GF-D8 (cell line): ENCODE data around the gene RBM44.
"Not testable (repeated sequence)": the region's sequence is repeated elsewhere in the genome, so short reads cannot be mapped to it uniquely, and the experiment has no call there.

Source experiments
- DNase-seq: peaks from one replicate; lab custom pipeline; 2025; lab: John Stamatoyannopoulos, UW

RBM44 gene

DNA sequence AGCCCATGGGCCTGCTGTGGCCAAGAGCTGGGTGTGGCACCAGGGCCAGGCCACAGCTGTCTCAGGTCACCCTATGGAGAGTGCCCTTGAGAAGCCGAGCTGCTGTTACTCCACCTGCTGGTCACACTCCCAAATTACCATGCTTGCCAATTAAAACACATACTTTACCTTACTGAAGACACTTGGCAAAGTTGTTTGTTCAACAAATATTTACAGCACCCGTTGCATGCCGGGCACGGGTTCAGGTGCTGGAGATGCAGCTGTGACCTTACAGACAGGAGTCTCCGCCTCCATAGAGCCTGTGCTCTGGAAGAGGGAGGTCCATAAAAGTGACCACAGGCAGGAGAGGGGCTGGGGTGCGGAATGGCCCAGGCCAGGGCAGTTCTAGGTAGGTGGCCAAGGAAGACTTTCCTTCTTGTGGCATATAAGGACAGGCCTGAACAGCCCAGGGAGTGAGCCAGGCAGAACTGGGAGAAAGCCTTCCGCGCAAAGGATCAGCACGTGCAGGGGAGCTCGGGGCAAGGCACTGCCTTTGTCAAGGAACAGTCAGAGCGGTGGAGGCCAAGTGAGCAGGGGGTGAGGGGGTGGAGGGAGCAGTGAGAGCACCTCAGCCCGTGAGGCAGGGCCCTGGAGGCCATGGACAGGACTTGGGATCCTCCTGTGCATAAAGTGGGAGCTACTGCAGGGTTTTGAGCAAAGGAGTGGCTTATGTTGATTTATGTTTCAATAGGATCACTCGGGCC is 23.6 kb upstream of the RBM44 start:
- DNase-seq = peak; percentile 7

DNA sequence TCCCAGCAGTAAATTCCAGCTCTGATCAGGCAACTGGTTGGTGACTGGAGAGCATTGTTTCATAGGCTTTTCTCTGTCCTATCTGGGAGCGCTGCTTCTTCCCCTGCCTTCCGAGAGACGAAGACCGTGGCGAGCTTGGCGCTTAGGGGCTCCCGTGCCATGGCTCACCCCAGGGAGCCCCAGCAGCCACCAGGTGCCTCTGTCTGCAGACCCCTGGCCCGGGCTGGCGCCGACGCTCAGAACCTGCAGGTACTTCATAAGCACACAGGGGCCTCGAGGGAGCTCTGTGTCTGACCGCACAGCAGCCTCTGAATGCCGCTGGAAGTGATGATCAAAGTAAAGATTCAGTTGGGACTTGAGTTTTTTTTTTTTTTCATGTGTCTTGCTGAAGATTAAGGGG is 19.1 kb upstream of the RBM44 start:
- DNase-seq = no peak

DNA sequence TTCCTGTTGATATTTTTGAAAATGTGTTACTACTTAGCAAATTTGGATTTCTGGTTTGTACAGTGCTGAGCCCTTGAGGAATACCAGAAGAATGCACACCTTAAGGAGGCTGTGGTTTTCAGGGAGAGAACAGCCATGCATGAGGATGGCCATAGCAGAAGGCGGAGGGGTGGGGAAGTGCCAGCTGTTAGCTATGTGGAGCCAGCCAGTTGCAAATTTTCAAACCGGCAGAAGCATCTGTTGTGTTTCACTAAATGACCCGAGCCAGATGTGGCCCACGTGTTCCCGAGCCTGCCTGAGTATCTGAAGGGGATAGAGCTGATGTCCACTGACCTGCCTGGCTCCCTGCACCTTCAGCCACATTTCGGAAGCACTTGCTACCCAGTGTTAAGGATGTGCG is 16.4 kb upstream of the RBM44 start:
- no peak for DNase-seq

DNA sequence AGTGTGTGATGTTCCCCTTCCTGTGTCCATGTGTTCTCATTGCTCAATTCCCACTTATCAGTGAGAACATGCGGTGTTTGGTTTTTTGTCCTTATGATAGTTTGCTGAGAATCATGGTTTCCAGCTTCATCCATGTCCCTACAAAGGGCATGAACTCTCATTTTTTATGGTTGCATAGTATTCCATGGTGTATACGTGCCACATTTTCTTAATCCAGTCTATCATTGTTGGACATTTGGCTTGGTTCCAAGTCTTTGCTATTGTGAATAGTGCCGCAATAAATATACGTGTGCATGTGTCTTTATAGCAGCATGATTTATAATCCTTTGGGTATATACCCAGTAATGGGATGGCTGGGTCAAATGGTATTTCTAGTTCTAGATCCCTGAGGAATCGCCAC is 14.9 kb upstream of the RBM44 start:
- DNase-seq = not testable (repeated sequence)

DNA sequence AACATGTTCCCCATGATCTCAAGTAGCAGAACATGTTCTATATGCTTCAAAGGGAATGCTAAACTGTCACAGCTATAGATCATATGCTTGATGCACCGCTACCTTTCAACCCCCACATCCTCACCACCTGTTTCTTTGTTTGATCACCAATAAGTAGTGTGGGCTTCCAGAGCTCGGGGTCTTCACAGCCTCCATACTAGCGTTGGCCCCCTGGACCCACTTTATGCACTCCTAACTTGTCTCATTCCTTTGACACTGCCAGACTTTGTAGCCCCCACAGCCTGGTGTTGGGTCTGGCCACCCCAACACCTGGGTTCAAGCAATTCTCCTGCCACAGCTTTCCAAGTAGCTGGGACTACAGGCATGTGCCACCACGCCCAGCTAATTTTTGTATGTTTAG is 11.6 kb upstream of the RBM44 start:
- no peak for DNase-seq

DNA sequence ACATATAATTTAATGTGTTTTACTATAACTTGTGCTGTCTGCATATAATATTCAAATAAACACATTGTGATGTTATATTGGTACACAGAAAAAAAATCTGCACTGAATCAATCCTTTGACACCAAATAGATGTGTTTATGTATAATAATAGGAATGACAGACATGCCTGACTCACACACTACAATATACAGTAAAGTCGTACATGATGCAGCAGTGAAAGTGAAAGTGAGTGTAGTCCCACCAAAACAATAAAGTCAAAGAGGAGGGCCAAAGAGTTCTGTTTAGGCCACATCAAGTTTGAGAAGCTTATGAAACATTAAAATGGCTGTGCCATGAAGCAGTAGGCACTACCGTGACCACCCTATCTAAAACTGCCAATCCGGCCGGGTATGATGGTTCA is 8.2 kb upstream of the RBM44 start:
- DNase-seq = no peak

DNA sequence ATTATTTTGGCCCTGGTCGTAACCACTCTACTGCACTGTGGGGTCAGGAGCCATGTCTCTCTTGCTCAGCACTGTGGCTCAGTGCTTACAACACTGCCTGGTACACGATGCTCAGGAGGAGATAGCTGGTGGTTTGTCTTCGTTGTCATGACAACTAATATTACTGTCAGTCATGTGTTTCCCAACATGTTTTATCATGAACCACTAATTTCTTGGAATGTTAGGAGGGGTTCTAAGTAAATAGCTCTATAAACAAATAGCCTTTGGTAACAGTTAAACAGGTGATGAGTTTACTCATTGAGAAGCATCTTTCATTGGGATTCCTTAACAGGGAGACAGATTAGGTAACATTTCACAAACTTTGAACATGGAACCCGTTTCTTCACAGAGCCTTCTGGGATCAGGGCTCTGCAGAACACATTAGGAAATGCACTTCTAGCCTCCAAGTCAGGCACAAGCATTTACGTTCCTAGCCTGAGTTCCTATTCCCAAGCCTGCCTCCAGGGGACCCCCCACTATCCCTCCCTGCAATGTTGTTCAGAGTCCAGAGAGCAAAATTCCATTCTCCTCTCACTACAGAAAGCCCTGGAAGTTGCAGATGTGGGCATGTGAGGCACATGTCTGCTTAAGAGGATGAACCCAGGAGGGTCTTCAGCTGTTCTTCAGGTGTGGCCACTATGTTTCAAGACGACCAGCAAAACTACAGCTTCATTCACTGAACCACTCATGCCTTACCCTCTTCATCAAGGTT is 6.4 kb upstream of the RBM44 start:
- no peak for DNase-seq

DNA sequence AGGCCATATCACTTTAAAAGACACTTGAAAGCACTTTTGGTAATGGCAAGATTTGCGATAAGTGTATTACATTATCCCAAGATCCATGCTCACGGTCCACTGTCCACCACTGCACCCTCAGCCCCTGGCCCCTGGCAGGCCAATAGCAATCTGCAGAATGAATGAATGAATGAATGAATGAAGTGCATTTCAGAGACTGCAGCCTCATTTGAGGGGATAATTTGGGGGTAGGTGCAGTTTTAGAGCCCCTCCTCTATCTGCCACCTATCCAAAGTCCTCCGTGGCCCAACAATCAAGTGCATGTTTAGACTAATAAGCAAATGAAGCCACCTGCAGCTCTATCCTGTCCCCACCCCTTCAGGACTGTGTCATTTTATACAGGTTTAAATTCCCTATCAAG is 1.3 kb upstream of the RBM44 start:
- DNase-seq = no peak

DNA sequence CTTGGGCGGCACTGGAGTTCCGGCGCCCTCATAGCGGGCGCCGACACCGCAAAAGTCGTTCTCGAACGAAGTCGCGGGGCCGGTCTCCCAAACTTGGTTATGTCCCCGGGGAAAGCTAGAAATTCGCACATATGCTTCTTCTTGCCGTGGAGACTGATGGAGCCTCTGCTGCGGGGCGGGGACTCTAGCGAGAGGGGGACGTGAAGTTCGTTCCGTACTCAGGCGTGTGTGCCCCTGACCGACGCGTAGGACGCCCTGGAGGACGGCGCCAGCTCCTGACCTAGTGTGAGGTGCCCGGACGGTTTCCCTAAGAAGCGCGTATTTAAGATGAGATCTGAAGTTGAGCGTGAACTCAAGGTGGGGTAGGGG is 465 bp downstream of the RBM44 start:
- no peak for DNase-seq

DNA sequence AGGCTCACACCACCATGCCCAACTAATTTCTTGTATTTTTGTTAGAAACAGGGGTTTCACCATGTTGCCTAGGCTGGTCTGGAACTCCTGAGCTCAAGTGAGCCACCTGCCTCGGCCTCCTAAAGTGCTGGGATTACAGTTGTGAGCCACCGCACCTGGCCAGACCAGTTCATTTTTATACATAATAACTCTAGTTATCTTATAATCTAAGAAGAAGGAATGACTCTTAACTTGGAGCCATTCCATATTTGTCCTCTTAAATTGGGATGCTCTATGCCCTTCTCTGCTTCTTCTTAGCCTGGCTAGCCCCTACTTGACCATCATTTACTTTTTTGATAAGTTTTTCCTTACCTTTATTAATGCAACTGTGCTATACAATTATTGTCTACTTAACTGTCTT is 2.9 kb downstream of the RBM44 start:
- no peak for DNase-seq

DNA sequence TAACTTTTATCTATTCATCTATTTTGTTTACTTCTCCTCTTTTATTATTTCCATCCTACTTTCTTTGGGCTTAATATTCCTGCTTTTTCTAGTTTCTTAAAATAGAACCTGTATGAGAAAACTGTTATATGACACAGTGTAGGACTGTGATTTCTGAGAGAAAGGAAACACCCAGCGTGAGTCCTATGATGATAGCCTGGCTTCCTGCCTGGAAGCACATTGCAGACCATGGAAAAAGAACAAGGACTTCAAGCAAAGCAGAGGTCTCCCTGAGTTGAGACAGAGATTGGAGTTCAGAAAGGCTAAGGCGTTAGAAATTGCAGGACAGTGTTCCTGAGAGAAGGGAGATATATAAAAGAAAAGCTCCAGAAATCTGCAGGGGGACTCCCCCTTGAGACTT is 7.8 kb downstream of the RBM44 start:
- DNase-seq = no peak

DNA sequence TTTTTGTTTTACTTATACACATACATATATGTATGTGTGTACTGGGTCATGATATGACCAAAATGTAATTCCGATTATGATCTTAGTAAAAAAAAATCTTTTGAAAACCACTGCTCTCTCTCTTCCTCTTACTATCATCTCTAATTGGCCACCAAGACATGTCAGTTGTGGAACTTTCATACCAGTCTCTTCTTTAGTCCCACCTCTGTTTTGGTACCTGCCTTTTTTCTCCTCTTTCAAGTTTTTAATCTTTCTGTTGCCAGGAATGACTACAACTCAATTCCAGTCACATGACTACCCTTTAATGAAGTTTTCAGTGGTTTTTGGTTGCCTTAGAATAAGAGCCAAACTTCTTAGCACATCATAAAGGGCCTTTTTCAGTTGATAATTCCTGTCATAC is 17.1 kb downstream of the RBM44 start:
- DNase-seq = no peak

DNA sequence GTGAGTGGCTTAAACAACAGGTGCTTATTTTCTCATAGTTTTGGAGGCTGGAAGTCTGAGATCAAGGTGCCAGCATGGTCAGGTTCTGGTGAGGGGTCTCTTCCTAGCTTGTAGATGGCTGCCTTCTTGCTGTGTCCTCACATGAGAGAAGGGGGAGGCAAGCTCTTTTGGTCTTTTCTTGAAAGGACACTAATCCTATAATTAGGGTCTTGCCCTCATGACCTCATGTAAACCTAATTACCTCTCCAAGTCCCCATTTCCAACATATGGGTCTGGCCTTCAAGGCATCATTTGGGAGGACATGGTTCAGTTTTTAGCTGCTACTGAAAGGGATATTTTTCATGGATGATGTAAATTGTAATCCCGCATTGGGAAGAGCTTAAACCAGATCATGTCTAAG is 18.0 kb downstream of the RBM44 start:
- DNase-seq = no peak

DNA sequence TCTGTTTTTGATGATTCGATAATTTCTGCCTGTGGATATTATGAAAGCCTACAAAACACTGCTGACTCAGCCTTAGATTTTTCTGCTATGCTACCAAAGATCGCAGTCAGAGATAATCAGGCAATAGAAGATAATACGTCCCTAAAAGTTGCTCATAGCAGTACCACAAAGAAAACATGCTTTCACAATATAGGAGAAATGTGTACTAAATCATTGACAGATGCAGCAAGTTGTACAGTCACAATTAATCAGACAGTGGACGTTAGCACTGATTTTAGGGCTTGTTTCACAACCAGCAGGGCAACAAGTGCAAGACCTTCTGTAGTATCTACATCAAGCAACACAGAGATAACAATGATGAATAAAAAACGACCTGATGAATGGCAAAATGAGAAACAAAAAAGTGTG is 19.5 kb downstream of the RBM44 start:
- DNase-seq = no peak

DNA sequence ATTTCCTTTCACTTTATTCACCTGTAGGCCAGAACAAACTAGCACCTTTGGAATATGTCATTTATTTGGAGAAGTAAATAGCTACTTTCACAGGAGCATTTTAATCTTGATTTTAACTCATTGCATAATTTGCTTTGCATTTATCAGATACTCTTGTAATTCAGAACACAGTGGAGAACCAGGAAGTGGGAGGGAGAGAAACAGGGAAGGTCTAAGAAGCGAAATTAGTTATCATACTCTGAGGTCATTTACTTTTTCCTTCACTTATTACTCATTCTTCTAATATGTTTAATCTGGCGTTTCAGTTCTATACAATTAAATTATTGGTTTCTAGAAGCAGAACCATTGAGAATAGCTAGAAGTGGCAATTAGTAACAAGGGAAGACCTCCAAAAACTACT is 20.7 kb downstream of the RBM44 start:
- no peak for DNase-seq

DNA sequence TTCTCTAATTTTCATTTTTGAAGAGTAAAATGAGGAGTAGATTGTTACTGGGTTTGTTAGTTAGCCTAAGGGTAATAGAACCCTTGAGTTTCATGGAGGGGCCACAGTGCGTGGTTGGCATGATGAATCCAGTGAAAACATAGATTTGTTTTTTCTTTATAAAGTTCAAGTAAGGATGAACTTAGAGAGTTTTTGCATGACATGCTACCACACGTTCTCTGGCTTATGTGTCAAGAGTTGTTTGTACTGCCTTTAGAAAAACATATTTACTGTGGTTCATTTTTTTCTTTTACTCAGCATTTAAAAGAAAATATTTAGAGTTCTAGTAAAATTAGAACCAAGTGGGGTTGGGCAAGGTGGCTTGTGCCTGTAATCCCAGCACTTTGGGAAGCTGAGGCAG is 21.8 kb downstream of the RBM44 start:
- no peak for DNase-seq

DNA sequence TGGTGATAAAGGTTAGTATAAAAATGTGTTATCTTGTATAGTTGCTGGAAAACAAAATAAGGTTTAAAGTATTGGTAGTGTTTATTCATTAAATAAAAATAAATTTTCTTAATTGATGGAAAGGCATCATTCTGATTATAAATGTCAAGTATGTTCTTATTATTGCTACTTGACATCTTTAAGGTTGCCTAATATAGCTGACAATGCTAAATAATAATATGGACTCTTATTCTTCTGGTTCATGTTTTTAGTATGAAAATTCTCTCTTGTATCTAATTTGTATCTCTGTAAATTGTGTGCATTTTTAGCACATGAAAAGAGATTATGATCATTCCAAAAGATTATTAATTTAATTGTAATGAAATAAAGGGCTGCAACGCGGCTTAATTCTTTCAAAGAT is 25.0 kb downstream of the RBM44 start:
- no peak for DNase-seq

DNA sequence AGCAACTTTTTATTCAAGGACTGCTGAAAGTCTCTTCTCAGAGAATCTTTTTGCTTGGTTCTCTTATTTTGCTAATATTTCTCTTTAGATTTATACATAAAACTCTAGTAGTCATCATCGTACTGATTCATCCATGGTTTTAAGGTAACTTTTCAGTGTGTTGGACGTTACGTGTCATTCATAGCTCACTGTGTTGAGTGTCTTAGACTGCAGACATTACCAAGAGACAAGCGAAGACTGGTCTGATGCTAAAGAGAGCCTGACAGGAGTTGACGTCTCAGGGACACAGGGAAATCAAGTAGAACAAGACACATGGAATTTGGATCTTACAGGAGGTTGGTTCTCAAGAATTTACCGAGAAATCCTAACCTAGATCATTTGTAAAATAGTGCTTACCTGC is 25.5 kb downstream of the RBM44 start:
- DNase-seq = no peak

DNA sequence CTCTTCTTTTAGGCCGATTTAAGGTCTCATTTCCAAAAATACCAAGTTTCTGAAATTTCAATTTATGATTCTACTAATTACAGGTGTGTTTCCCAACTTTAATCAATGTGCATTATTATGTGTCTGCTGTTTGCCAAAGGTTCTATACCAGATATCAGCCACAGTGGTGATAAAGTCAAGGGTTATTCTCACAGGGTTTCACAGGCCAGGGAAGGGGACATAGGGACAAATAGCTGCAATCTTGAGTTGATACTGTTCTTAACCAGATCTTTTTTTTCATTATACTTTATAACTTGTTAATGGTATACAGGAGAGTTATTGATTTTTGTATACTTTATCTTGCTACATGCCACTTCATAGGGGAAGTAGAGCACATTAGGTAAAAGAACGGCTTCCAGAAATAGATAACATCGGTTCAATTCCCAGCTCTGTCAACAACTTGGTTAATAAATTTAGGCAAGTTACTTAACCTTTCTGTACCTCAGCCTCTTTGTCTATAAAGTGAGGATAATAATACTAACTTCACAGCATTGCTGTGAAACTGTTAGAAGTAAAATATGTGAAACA is 28.9 kb downstream of the RBM44 start:
- DNase-seq = no peak

DNA sequence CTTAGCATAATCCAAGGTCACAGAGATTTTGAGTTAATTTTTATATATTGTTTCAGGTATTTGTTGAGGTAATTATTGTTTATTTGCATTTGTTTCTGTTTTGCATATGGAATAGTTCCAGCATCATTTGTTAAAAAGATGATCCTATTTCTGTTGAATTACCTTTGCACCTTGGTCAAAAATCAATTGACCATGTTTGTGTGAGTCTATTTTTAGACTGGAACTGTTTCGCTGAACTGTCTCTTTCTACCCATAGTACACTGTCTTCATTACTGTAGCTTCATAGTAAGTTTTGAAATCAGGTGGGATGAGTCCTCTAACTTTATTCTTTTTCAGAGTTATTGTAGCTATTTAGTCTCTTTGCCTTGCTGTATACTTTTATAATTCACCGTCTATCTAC is 31.9 kb downstream of the RBM44 start:
- no peak for DNase-seq

DNA sequence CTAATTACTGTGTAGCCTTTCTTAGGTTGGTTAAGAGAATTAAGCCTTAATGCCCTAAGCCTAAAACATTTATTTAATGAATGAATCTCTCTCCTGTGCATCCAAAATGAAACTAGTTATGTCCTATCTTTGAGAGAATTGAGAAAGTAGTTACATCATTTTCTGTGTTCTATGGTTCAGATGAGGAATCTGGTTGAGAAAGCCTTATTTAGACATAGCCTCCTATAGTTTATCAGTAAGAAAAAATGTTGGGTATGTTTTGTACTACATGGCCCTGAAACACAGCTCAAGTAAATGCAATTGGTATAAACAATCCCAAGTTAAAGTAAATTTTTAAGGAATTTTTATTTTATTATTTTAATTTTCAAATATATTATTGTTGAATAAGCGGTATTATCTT is 35.0 kb downstream of the RBM44 start:
- no peak for DNase-seq

DNA sequence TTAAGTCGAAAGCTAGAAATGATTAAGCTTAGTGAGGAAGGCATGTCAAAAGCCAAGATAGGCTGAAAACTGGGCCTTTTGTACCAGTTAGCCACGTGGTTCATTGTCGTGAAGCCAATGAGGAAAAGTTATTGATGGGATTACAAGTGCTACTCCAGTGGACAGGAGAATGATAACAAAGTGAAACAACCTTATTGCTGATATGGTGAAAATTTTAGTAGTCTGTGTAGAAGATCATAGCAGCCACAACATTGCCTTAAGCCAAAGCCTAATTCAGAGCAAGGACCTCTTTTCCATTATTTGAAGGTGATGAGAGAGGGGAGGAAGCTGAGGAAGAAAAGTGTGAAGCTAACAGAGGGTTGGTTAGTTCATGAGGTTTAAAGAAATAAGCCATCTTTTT is 36.8 kb downstream of the RBM44 start:
- DNase-seq = no peak

DNA sequence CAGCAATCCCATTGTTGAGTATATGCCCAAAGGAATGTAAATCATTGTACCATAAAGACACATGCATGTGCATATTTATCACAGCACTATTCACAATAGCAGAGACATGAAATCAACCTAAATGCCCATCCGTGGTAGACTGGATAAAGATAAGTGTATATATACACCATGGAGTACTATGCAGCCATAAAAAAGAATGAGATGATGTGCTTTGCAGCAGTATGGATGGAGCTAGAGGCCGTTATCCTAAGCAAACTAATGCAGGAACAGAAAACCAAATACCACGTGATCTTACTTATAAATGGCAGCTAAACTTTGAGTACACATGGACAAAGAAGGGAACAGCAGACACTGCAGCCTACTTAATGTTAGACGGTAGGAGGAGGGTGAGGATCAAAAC is 42.5 kb downstream of the RBM44 start:
- DNase-seq = no peak

DNA sequence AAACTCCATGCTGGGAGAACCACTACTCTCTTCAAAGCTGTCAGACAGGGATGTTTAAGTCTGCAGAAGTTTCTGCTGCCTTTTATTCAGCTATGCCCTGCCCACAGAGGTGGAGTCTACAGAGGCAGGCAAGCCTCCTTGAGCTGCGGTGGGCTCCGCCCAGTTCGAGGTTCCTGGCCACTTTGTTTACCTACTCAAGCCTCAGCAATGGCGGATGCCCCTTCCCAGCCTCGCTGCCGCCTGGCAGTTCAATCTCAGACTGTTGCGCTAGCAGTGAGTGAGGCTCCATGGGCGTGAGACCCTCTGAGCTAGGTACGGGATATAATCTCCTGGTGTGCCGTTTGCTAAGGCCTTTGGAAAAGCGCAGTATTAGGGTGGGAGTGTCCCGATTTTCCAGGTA is 50.4 kb downstream of the RBM44 start:
- not testable (repeated sequence) for DNase-seq
